DOHH2 (cell line): ENCODE data around the gene ELAC2.

Experiments
- H3F3A ChIP-seq: fragments of 200-600 bp; sonication (generic), shearing (Covaris generic); 2 replicates; pipeline ENCODE4 v1.6.0; 2016; ENCODE audit warnings: antibody characterized with exemption, mild to moderate bottlenecking; ENCODE audit not compliant: control insufficient read depth, insufficient read depth
- H3K27ac ChIP-seq: fragments of 200-600 bp; sonication (generic); 2 replicates; pipeline ENCODE4 v1.5.1; 2014; ENCODE audit warnings: low read depth, mild to moderate bottlenecking, low read length, moderate library complexity
- H3K27me3 ChIP-seq: fragments of 200-600 bp; sonication (generic); 2 replicates; pipeline ENCODE4 v1.6.1; 2014; ENCODE audit warnings: mild to moderate bottlenecking, low read length, mixed read lengths; ENCODE audit not compliant: control insufficient read depth
- H3K36me3 ChIP-seq: fragments of 200-600 bp; sonication (generic); 2 replicates; pipeline ENCODE4 v1.6.1; 2014; ENCODE audit warnings: mild to moderate bottlenecking, low read length, moderate library complexity, mixed read lengths; ENCODE audit not compliant: control insufficient read depth
- H3K4me1 ChIP-seq: fragments of 200-600 bp; sonication (generic); 2 replicates; pipeline ENCODE4 v1.6.1; 2014; ENCODE audit warnings: mild to moderate bottlenecking, low read length, mixed read lengths; ENCODE audit not compliant: control insufficient read depth
- H3K4me2 ChIP-seq: fragments of 200-600 bp; sonication (generic); 2 replicates; pipeline ENCODE4 v1.6.0; 2014; ENCODE audit warnings: mild to moderate bottlenecking, low read length, moderate library complexity
- H3K4me3 ChIP-seq: fragments of 200-600 bp; sonication (generic); 2 replicates; pipeline ENCODE4 v1.5.1; 2014; ENCODE audit warnings: mild to moderate bottlenecking, low read length, mixed read lengths
- H3K79me2 ChIP-seq: fragments of 200-600 bp; sonication (generic); 2 replicates; pipeline ENCODE4 v1.6.1; 2014; ENCODE audit warnings: mild to moderate bottlenecking, low read length, mixed read lengths; ENCODE audit not compliant: control insufficient read depth
- H3K9me2 ChIP-seq: fragments of 200-600 bp; sonication (generic); replicated peaks from 2 replicates; pipeline ENCODE4 v1.6.1; 2014; ENCODE audit warnings: mild to moderate bottlenecking, low read length, mixed read lengths; ENCODE audit not compliant: control insufficient read depth
- H3K9me3 ChIP-seq: fragments of 200-600 bp; sonication (generic); 2 replicates; pipeline ENCODE4 v1.6.1; 2014; ENCODE audit warnings: antibody characterized with exemption, low read length, mixed read lengths; ENCODE audit not compliant: control insufficient read depth, insufficient read depth
- H4K20me1 ChIP-seq: fragments of 200-600 bp; sonication (generic); 2 replicates; pipeline ENCODE4 v1.6.0; 2014; ENCODE audit warnings: low read depth, mild to moderate bottlenecking, antibody characterized with exemption, low read length, moderate library complexity; ENCODE audit not compliant: control insufficient read depth, insufficient read depth
- CTCF ChIP-seq: fragments of 200-600 bp; sonication (generic); IDR thresholded peaks from one replicate; pipeline ENCODE4 v1.5.1; 2014; ENCODE audit warnings: antibody characterized with exemption, mild to moderate bottlenecking, low read depth, low read length; ENCODE audit not compliant: poor library complexity, severe bottlenecking
- EZH2phosphoT487 ChIP-seq: fragments of 200-600 bp; sonication (generic); IDR thresholded peaks from 2 replicates; pipeline ENCODE4 v1.6.1; 2017; ENCODE audit warnings: borderline replicate concordance, mild to moderate bottlenecking, antibody characterized with exemption, low read length, moderate library complexity, mixed read lengths

Gene ELAC2

GRCh38 chr17:13017655-13018459 lies at the start of gene ELAC2:
TSS of gene ELAC2 (minus strand) at chr17:13018027. CDS start at chr17:13017947, 80 bp downstream.
- H3K27me3 ChIP-seq = no peaks in the 10 kb centered on the region
- peak within 1 kb of the TSS; percentile 81 for H3K4me3 ChIP-seq
- peaks cover 31% of the 10 kb centered on the region for H3K79me2 ChIP-seq
- TF ChIP-seq EZH2phosphoT487 = no peak
- peak; percentile 21 for TF ChIP-seq CTCF
- no peaks in the 10 kb centered on the region for H4K20me1 ChIP-seq
- no peaks in the 10 kb centered on the region for H3F3A ChIP-seq
- no peaks in the 10 kb centered on the region for H3K9me3 ChIP-seq
- peaks cover 19% of the 10 kb centered on the region for H3K4me1 ChIP-seq
- H3K4me2 ChIP-seq = peak within 1 kb of the TSS; percentile 78
- no peaks in the 10 kb centered on the region for H3K9me2 ChIP-seq
- peak within 1 kb of the TSS; percentile 41 for H3K27ac ChIP-seq
- peaks cover 40% of the 10 kb centered on the region for H3K36me3 ChIP-seq

- H3F3A ChIP-seq = no peaks in the 10 kb centered on the region
Measured at GRCh38 chr17:13065032-13065431, 47.2 kb upstream of the ELAC2 start.

GRCh38 chr17:13055131-13055530 lies 37.3 kb upstream of the ELAC2 start:
- no peaks in the 10 kb centered on the region for H3K9me2 ChIP-seq
- no peak for TF ChIP-seq EZH2phosphoT487
- TF ChIP-seq CTCF = no peak
- no peaks in the 10 kb centered on the region for H3F3A ChIP-seq
- no peak overlapping the region for H3K27ac ChIP-seq
- H3K36me3 ChIP-seq = no peaks in the 10 kb centered on the region
- H3K4me1 ChIP-seq = no peaks in the 10 kb centered on the region
- H3K4me3 ChIP-seq = no peak overlapping the region
- H3K9me3 ChIP-seq = no peaks in the 10 kb centered on the region
- no peak overlapping the region for H3K4me2 ChIP-seq
- H4K20me1 ChIP-seq = no peaks in the 10 kb centered on the region
- H3K27me3 ChIP-seq = no peaks in the 10 kb centered on the region
- H3K79me2 ChIP-seq = no peaks in the 10 kb centered on the region

More at GRCh38 chr17:13065032-13065431, 47.2 kb upstream of the ELAC2 start:
- Histone ChIP-seq H3K9me2 (no peaks in the 10 kb centered on the region), H3K4me2 (no peak overlapping the region), H3K4me1 (no peaks in the 10 kb centered on the region), H4K20me1 (no peaks in the 10 kb centered on the region), H3K9me3 (peaks cover 4% of the 10 kb centered on the region; the same call in 1 of the 2 replicates), H3K79me2 (no peaks in the 10 kb centered on the region), H3K27me3 (no peaks in the 10 kb centered on the region), H3K27ac (no peak overlapping the region), H3K36me3 (no peaks in the 10 kb centered on the region), H3K4me3 (no peak overlapping the region)
- TF ChIP-seq CTCF (no peak), EZH2phosphoT487 (no peak)
